HepG2 (cell line): ENCODE data around the gene CAMK4. TPM values are rescaled to one million over a fixed set of nuclear protein-coding genes. Genes with fewer than 3 reads are reported as not detected.

Source experiments
- ATAC-seq: fragments of 200-7000 bp; cut with Tn5 transposase; 3 replicates; pipeline ENCODE4 v1.9.1; 2020; ENCODE audit warnings: mild to moderate bottlenecking, moderate library complexity
- BruUV-seq: library from RNA; stranded (reverse); fragments of 400-500 nt; replicated peaks from 2 replicates; lab custom pipeline; 2021; lab: Mats Ljungman, UMichigan
- CTCF ChIA-PET: fragments of 300-600 bp; formaldehyde crosslinking; extraction: SDS; loops from one replicate; lab custom pipeline; 2021; ENCODE audit warnings: low total read pairs, inconsistent platforms, low intra/inter-chr PET ratio; lab: Yijun Ruan, JAX
- POLR2A ChIA-PET: fragments of 350-600 bp; sonication (Branson Sonifier 250); formaldehyde crosslinking; loops from one replicate; lab custom pipeline; 2020; ENCODE audit warnings: antibody characterized with exemption, inconsistent platforms; lab: Yijun Ruan, JAX
- DNase-seq: peaks from one replicate; pipeline ENCODE4 v3.0.0-alpha.2; 2015; ENCODE audit warnings: low spot score
- FAIRE-seq: peaks from 3 replicates; lab custom pipeline; 2011; peaks lifted over from hg19 to GRCh38; lab: Jason Lieb, UNC
- H2AFZ ChIP-seq: one replicate; pipeline ENCODE4 v1.6.1; 2011; ENCODE audit warnings: low read length, inconsistent platforms
- H3K27ac ChIP-seq: fragments of 300-600 bp; 3 replicates; pipeline ENCODE4 v1.8.0; 2011; ENCODE audit warnings: mixed run types, mild to moderate bottlenecking, mixed read lengths, low read length, inconsistent platforms; ENCODE audit not compliant: insufficient read depth; ENCODE audit errors: extremely low read length
- H3K27me3 ChIP-seq, 2 experiments: fragments of 200-600 bp in 1 of 2; 2 replicates in 1 of 2; 3 replicates in 1 of 2; pipeline versions ENCODE4 v1.6.0 to v1.8.0; 2011; ENCODE audit warnings: low read length in 2 of 2, mild to moderate bottlenecking in 2 of 2, moderate library complexity in 2 of 2, inconsistent platforms in 1 of 2; ENCODE audit not compliant: insufficient read depth in 2 of 2, control insufficient read depth in 1 of 2
- H3K36me3 ChIP-seq, 2 experiments: fragments of 200-600 bp in 1 of 2; replicated peaks in 1 of 2; 2 replicates in 1 of 2; 3 replicates in 1 of 2; pipeline versions ENCODE4 v1.5.1 to v1.8.0; 2011; ENCODE audit warnings: low read length in 2 of 2, inconsistent platforms in 1 of 2; ENCODE audit not compliant: insufficient read depth in 2 of 2, control insufficient read depth in 1 of 2
- H3K4me1 ChIP-seq: 2 replicates; pipeline ENCODE4 v1.5.1; 2012; ENCODE audit warnings: low read length, inconsistent platforms; ENCODE audit not compliant: insufficient read depth
- H3K4me2 ChIP-seq: 2 replicates; pipeline ENCODE4 v1.6.0; 2011; ENCODE audit warnings: low read depth, low read length, inconsistent platforms
- H3K4me3 ChIP-seq, 3 experiments: fragments of 200-600 bp in 1 of 3; sonication (generic), shearing (Covaris generic) in 1 of 3; replicated peaks in 1 of 3; 2 replicates each; pipeline ENCODE4 v1.5.1; 2011 to 2016; ENCODE audit warnings: low read length in 3 of 3, inconsistent platforms in 2 of 3, low read depth in 2 of 3, mild to moderate bottlenecking in 2 of 3, control low read depth in 1 of 3, mixed read lengths in 1 of 3; ENCODE audit not compliant: insufficient read depth in 1 of 3
- H3K79me2 ChIP-seq: one replicate; pipeline ENCODE4 v1.6.1; 2011; ENCODE audit warnings: low read length, inconsistent platforms; ENCODE audit not compliant: insufficient read depth
- H3K9ac ChIP-seq: 2 replicates; pipeline ENCODE4 v1.6.0; 2011; ENCODE audit warnings: mild to moderate bottlenecking, low read depth, low read length, inconsistent platforms; ENCODE audit not compliant: insufficient read depth
- H3K9me3 ChIP-seq: 2 replicates; pipeline ENCODE4 v1.5.1; 2012; ENCODE audit warnings: mild to moderate bottlenecking, low read length
- H4K20me1 ChIP-seq: 2 replicates; pipeline ENCODE4 v1.6.0; 2011; ENCODE audit warnings: inconsistent platforms, mild to moderate bottlenecking, low read length, moderate library complexity; ENCODE audit not compliant: insufficient read depth
- AKNA ChIP-seq: sonication (generic); formaldehyde crosslinking; IDR thresholded peaks from 2 replicates; pipeline ENCODE4 v1.4.0; 2020; ENCODE audit warnings: missing genetic modification reagents, borderline replicate concordance
- GTF2F1 ChIP-seq: fragments of 150-350 bp; IDR thresholded peaks from 2 replicates; pipeline ENCODE4 v1.6.1; 2014; ENCODE audit warnings: low read length
- MAF1 ChIP-seq: sonication (generic); formaldehyde crosslinking; IDR thresholded peaks from 2 replicates; pipeline ENCODE4 v1.5.0; 2020; ENCODE audit warnings: missing genetic modification reagents, borderline replicate concordance
- NFRKB ChIP-seq: fragments of 450-650 bp; IDR thresholded peaks from 2 replicates; pipeline ENCODE4 v1.6.1; 2017
- ONECUT2 ChIP-seq: sonication (generic); formaldehyde crosslinking; IDR thresholded peaks from 2 replicates; pipeline ENCODE4 v1.4.0; 2020; ENCODE audit warnings: missing genetic modification reagents
- RBFOX2 ChIP-seq: fragments of 200-400 bp; formaldehyde crosslinking; IDR thresholded peaks from 2 replicates; pipeline ENCODE4 v1.6.1; 2017; ENCODE audit warnings: low read depth, mild to moderate bottlenecking, low read length
- TRIM22 ChIP-seq: fragments of 450-650 bp; IDR thresholded peaks from 2 replicates; pipeline ENCODE4 v1.6.1; 2017
- XRCC5 ChIP-seq: fragments of 200-400 bp; formaldehyde crosslinking; optimal IDR thresholded peaks from 2 replicates; pipeline ENCODE3; 2017; ENCODE audit warnings: mild to moderate bottlenecking, low read length
- ZNF224 ChIP-seq: sonication (generic); formaldehyde crosslinking; IDR thresholded peaks from 2 replicates; pipeline ENCODE4 v1.5.0; 2020; ENCODE audit warnings: mild to moderate bottlenecking, missing genetic modification reagents
- ZNF251 ChIP-seq: sonication (generic); formaldehyde crosslinking; IDR thresholded peaks from 2 replicates; pipeline ENCODE4 v1.9.0; 2021; ENCODE audit warnings: mild to moderate bottlenecking, missing genetic modification reagents
- ZNF329 ChIP-seq: sonication (generic); formaldehyde crosslinking; IDR thresholded peaks from 2 replicates; pipeline ENCODE4 v1.9.0; 2021; ENCODE audit warnings: low read depth, mild to moderate bottlenecking, missing genetic modification reagents
- ZNF460 ChIP-seq: sonication (generic); formaldehyde crosslinking; IDR thresholded peaks from 2 replicates; pipeline ENCODE4 v1.5.1; 2020; ENCODE audit warnings: missing genetic modification reagents, mild to moderate bottlenecking, borderline replicate concordance
- ZNF468 ChIP-seq: sonication (generic); formaldehyde crosslinking; IDR thresholded peaks from 2 replicates; pipeline ENCODE4 v1.8.0; 2022; ENCODE audit warnings: mild to moderate bottlenecking, moderate library complexity, missing genetic modification reagents
- WGBS: methylation state at CpG from one replicate; pipeline ENCODE4 v1.1.6; 2017; ENCODE audit warnings: low lambda C conversion rate; 5-methylcytosine and 5-hydroxymethylcytosine counted together
- in situ Hi-C: cut with HindIII; loops from 2 replicates; pipeline ENCODE4 v1.10.0; 2017; ENCODE audit warnings: low pct_unique_long_range_greater_than_20kb; ENCODE audit not compliant: extremely low pct_ligation_motif_present
- intact Hi-C: fragments of 100-400 bp; cut with micrococcal nuclease; formaldehyde crosslinking; loops from one replicate; pipeline ENCODE4 v1.10.0; 2022; ENCODE audit not compliant: unreplicated experiment
- polyA plus RNA-seq, 8 experiments: library from polyadenylated mRNA; depleted of rRNA in 3 of 8; stranded (reverse) in 7 of 8; unstranded in 1 of 8; fragments of >200 nt; fragmentation: Illumina TruSeq in 4 of 8; extraction: Trizol in 4 of 8; gene quantifications; 2 replicates each; pipeline versions ENCODE4 v1.2.1 to v1.2.3, GENCODE V29; 2011 to 2016; ENCODE audit warnings: low read depth in 4 of 8, missing spikeins in 1 of 8, mixed read lengths in 1 of 8; ENCODE audit not compliant: insufficient read depth in 1 of 8
- total RNA-seq, 5 experiments: library from RNA; depleted of rRNA; stranded (reverse); fragments of >200 nt; fragmentation: Illumina TruSeq; extraction: Trizol; gene quantifications; 2 replicates each; pipeline ENCODE4 v1.2.3, GENCODE V29; 2016; ENCODE audit warnings: low read depth in 1 of 5
- TF ChIP-seq, protein P1 (sequence below): sonication (generic); formaldehyde crosslinking; IDR thresholded peaks from 2 replicates; pipeline ENCODE4 v1.8.0; 2023; ENCODE audit warnings: mild to moderate bottlenecking, missing genetic modification reagents

Gene CAMK4
- total and polyA plus RNA-seq, 2 of the 13 experiments (the other 11 are each of a cell fraction or from before 2014, with no cell fraction given): not detected

DNA sequence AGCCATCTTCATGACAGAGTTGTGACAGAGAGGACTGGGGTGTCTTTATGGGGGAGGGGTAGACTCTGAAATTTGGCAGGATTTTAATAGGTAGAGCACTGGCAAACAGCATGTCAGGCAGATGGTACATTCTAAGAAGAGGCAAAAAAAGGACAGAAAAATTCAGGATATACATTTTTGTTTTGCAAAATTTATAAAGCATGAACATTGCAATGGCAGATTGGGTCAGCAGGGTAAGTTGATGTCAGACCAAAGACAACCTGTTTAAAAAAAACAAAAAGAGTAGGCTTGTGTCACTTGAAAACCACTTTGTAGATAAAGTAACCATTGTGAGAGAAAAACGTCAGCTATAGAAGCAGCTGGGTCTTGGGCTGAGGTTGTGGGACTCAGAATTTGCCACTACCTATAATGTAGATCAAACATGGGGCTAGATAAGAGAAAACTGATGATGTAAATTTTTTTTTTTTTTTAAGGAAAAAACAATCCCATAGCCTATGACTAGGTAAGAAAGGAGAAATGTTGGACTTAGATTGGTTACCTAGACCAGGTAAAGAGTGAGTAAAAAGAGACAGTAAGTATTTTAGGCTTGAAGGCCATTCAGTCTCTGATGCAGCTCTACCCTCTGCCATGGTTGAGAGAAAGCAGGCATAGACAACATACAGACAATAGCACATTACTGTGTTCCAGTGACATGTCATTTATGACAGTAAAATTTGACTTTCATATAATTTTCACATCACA lies 8.3 kb downstream of the CAMK4 start:
- H4K20me1 ChIP-seq: no peaks in the 10 kb centered on the region
- no peak overlapping the region for H3K27ac ChIP-seq
- intact Hi-C loops (no loop called here), in situ Hi-C loops (no loop called here)
- H3K27me3 ChIP-seq: no peaks in the 10 kb centered on the region
- ChIA-PET POLR2A (no interaction called here), CTCF (no interaction called here)
- no peaks in the 10 kb centered on the region for H3K79me2 ChIP-seq
- ATAC-seq (no peak), FAIRE-seq (no peak), DNase-seq (no peak)
- 3% methylated on average over 1 of the region's 1 CpG for WGBS
- no TSS peak for BruUV-seq
- no peaks in the 10 kb centered on the region for H3K9me3 ChIP-seq
- H3K4me2 ChIP-seq: no peak overlapping the region
- no peak overlapping the region for H2AFZ ChIP-seq
- no peak overlapping the region for H3K4me3 ChIP-seq
- no peak overlapping the region for H3K9ac ChIP-seq
- H3K36me3 ChIP-seq: no peaks in the 10 kb centered on the region
- H3K4me1 ChIP-seq: no peaks in the 10 kb centered on the region
- TF ChIP-seq ZNF224 (CRISPR knock-in tag): no peak
- TF ChIP-seq NFRKB: no peak
- no peak for TF ChIP-seq AKNA (CRISPR knock-in tag)
- no peak for TF ChIP-seq ZNF460 (CRISPR knock-in tag)
- TF ChIP-seq ZNF468 (CRISPR knock-in tag): no peak
- no peak for TF ChIP-seq MAF1
- no peak for TF ChIP-seq GTF2F1
- no peak for TF ChIP-seq ONECUT2 (CRISPR knock-in tag)
- no peak for TF ChIP-seq RBFOX2
- TF ChIP-seq XRCC5: no peak
- TF ChIP-seq TRIM22: no peak
- TF ChIP-seq ZNF251: no peak
- no peak for TF ChIP-seq ZNF329
- TF ChIP-seq, protein P1, sequence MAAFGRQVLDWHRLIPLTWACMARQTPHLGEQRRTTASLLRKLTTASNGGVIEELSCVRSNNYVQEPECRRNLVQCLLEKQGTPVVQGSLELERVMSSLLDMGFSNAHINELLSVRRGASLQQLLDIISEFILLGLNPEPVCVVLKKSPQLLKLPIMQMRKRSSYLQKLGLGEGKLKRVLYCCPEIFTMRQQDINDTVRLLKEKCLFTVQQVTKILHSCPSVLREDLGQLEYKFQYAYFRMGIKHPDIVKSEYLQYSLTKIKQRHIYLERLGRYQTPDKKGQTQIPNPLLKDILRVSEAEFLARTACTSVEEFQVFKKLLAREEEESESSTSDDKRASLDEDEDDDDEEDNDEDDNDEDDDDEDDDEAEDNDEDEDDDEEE (CRISPR knock-in tag): no peak
